Thyroid gland (tissue), 4 donors: Measurements from ENCODE around the gene PAAF1.

Experiments used
- CTCF ChIP-seq, 6 experiments: fragments of 200-600 bp in 3 of 6; fragments of 450-650 bp in 3 of 6; sonication (generic) in 3 of 6; IDR thresholded peaks; one replicate each; pipeline ENCODE4 v1.5.1; 2016 to 2019; ENCODE audit warnings: antibody characterized with exemption in 6 of 6, mild to moderate bottlenecking in 2 of 6, inconsistent platforms in 1 of 6, moderate library complexity in 1 of 6
- POLR2A ChIP-seq, 2 donors: fragments of 450-650 bp; IDR thresholded peaks; one replicate each; pipeline ENCODE4 v1.6.1; 2017; ENCODE audit warnings: antibody characterized with exemption in 2 of 2, mild to moderate bottlenecking in 2 of 2, moderate library complexity in 1 of 2

GRCh38 chr11:73949912-73950311 is 73.1 kb downstream of the PAAF1 start:
- TF ChIP-seq CTCF (IDR thresholded peaks at IDR 0.05): no peak
- no peak for TF ChIP-seq POLR2A (IDR thresholded peaks at IDR 0.05)
